Measurements from ENCODE around the gene CLDN10. TPM values are rescaled to one million over a fixed set of nuclear protein-coding genes. Genes with fewer than 3 reads are reported as not detected.

CLDN10 gene
- total RNA-seq, 1 experiment from 2014 or later, result not detected

DNA sequence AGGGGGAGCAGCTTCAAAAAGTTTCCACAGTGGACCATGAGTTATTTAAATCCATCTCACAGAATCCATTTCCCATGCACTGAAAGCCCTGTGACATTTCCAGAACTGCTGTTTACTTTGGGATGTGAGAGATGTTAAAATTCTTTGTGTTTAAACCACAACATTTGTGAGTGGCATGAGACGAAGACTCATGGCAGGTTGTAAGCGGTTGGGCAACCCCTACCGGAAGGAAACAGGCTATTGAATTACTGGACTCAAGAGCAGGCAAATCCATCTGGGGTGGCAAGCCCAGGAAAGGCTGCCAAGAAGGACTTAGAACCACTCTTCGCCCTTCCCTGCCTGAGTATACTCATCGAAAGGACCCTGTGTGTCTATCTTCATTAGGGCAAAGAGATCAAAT lies 22.3 kb upstream of the CLDN10 start:
- Histone ChIP-seq H3K9me3 (peaks cover 9% of the 10 kb centered on the region), H3K27me3 (peaks cover 11% of the 10 kb centered on the region), H3K4me3 (no peak overlapping the region), H3K36me3 (no peaks in the 10 kb centered on the region)
- DNase-seq, result peak; percentile 93

DNA sequence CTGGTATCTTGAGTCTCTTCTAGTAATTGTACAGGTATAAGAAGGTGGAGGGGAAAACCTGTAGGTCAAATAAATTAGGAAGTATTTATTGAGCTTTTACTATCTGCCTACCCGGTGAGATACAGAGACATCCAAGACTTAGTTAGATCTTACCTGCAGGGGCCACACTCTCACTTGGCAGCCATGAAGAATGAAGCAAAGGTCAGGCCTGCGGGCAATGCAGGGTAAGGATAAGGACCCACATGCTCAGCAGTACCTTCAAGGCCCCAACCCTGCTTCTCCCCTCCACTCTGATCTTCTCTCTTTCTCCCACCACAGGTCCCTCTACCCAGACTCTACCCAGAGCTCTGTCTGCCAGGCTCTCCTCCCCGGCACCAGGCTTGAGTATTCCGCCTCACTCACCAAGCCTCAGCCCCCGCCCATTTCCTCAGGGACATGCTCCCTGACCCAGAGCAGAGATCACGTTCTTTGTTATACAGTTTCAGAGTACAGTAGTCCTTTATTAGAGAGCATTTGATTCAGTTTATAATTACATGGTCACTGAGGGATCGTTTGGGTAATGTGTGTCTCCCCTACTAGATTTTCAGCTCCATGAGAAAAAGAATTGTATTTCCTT lies 18.9 kb upstream of the CLDN10 start:
- DNase-seq, result no peak
- Histone ChIP-seq H3K9me3 (no peaks in the 10 kb centered on the region; the same call in 1 of the 2 replicates), H3K36me3 (no peaks in the 10 kb centered on the region)

DNA sequence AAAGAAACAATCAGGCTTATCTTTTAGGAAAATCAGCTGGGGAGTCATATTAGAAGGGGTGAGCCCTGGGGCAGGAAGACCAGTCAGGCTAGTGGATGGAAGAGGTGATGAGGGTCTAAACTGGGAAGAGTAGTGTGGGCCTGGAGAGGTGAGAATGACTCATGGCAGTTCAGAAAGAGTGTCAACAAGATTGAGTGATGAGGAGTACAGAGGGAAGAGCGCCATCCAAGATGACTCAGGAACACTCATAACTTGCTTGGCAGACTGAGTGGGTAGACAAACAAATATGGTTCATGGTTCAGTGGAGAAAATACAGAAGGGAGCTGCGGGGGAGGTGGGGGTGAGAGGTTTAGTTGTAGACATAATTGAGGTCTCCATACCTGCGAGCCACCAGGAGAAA lies 17.3 kb upstream of the CLDN10 start:
- DNase-seq, result peak; percentile 83
- Histone ChIP-seq H3K36me3 (no peaks in the 10 kb centered on the region), H3K27me3 (peaks cover 3% of the 10 kb centered on the region; the same call in 1 of the 2 replicates), H3K4me3 (no peak overlapping the region), H3K9me3 (no peaks in the 10 kb centered on the region)

More for the DNA sequence above, 18.9 kb upstream of the CLDN10 start:
- no peak overlapping the region for H3K4me3 ChIP-seq
- H3K27me3 ChIP-seq, result peaks cover 12% of the 10 kb centered on the region

DNA sequence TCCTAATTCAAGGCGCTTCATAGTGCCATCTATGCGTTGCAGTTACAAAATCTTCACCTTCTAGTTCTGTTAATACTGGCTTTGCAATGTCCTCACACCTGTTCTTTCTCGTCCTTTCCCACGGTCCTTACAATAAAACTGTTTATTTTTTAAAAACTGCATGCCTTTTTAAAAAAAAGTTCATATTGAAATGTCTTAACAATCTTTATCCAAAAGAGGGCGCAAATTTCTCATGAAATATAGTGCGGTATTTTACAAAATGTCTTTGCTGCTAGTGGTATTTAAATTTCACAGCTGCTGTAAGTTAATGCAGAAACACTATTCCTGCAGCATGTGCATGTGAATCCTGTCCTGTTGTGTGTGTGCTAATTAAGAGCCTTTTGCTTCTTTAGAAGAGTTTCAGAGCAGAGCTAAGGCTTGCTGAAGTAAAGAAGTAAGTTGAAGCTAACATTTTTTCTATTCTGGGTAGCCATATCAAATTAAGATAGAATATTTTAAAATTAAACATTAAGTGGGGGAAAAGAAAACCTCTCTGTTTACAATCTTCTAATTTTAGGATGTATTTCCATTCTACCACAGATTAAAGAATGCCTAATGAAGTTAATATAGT lies 15.8 kb upstream of the CLDN10 start:
- Histone ChIP-seq H3K4me3 (no peak overlapping the region), H3K27me3 (peaks cover 3% of the 10 kb centered on the region; the same call in 1 of the 2 replicates), H3K36me3 (no peaks in the 10 kb centered on the region), H3K9me3 (no peaks in the 10 kb centered on the region)
- DNase-seq, result no peak

DNA sequence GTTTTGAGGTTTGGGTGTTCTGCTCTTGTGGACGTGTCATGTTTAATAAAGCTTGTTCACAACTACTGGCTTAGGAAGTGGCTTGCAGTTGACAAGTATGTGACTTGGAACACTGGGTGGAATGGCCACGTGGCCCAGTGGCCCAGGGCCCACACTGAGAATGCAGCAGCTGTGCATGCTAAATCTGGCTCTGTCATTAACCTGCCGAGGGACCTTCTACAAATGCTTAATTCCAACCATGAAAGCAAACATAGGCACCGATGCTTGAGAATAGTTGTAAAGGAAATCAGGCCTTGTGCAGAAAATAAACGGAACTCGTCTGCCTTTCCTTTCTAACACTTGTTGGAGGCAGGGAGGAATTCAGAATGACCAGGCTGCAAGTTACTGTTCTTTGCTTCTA lies 11.6 kb upstream of the CLDN10 start:
- Histone ChIP-seq H3K9me3 (no peaks in the 10 kb centered on the region), H3K4me3 (no peak overlapping the region)

DNA sequence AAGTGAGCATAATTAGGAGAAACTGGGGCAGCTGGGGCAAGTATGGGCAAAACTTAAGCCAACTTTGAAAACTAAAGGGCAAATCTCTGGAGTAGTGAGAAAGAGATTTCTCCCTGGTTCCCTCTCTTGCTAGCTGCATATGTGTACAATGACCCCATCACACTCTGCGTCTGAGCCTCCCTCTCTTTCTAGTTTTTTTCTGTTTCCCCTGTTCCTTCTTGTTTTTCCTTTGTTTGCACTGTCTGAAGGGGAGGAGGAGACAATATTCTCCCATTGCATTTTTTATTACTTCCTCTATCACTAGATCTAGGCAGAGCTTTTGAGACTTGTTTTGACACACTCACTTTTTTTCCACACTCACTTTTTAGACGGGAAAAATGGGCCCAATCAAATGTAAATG lies 11.2 kb upstream of the CLDN10 start:
- peaks cover 7% of the 10 kb centered on the region for H3K27me3 ChIP-seq
- no peaks in the 10 kb centered on the region for H3K9me3 ChIP-seq
- no peaks in the 10 kb centered on the region for H3K36me3 ChIP-seq
- H3K4me3 ChIP-seq, result no peak overlapping the region
- DNase-seq, result no peak

More for the DNA sequence above, 11.6 kb upstream of the CLDN10 start:
- Histone ChIP-seq H3K27me3 (peaks cover 4% of the 10 kb centered on the region), H3K36me3 (no peaks in the 10 kb centered on the region)
- no peak for DNase-seq

DNA sequence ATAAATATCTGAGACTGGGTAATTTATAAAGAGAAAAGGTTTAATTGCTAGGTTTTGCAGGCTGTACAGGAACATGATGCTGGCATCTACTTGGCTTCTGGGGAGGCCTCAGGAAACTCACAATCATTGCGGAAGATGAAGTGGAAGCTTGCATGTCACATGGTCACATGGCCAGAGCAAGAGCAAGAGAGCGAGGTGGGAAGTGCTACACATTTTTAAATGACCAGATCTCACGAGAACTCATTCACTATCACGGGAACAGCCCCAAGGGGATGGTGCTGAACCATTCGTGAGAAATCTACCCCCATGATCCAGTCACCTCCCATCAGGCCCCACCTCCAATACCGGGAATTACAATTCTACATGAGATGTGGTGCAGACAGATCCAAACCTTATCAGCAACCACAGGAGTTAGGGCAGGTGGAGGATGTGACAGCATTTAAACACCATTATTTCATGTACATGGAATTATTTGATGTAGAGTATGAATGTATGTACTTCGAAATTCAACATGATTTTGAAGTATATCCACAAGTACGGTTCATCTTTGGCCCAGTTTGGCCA lies 10.5 kb upstream of the CLDN10 start:
- Histone ChIP-seq H3K4me3 (no peak overlapping the region), H3K36me3 (no peaks in the 10 kb centered on the region), H3K9me3 (no peaks in the 10 kb centered on the region), H3K27me3 (peaks cover 10% of the 10 kb centered on the region)
- no peak for DNase-seq

DNA sequence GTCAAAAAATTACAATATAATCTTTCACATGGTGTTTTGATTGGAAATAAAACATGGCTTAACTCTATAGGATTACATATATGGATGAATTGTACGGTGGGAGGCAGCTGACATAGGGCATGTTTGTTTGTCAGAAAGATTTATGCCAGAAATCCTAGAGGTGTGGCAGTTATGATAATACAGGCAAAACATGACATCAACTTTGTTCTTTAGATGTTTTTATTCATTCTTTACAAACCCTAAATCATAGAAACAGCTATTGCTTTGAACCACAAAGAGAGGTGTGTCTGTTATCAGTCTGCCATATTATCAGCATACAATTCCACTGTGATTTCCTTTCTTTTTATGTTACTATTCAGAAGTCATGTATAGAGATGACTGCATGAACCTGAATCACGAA lies 8.2 kb upstream of the CLDN10 start:
- H3K4me3 ChIP-seq, result no peak overlapping the region
- peaks cover 17% of the 10 kb centered on the region for H3K27me3 ChIP-seq
- no peaks in the 10 kb centered on the region for H3K36me3 ChIP-seq

DNA sequence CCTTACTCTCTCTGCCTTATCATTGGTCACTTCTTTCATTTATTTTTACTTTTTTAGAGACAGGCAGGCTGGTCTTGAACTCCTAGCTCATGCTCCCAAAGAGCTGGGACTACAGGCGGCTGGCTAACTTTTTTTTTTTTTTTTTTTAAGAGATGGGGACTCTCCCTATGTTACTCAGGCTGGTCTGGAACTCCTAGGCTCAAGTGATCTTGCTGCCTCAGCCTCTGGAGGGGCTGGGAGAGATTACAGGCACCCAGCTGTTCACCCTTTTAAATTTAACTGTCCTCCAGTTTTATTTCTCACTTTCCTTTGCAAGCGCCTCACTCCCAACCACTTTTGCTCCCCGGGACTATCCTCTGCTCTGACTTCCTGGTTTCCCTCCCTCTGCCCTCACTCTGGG lies 5.6 kb upstream of the CLDN10 start:
- H3K36me3 ChIP-seq, result no peaks in the 10 kb centered on the region

More for the DNA sequence above, 8.2 kb upstream of the CLDN10 start:
- H3K9me3 ChIP-seq, result no peaks in the 10 kb centered on the region
- DNase-seq, result no peak

DNA sequence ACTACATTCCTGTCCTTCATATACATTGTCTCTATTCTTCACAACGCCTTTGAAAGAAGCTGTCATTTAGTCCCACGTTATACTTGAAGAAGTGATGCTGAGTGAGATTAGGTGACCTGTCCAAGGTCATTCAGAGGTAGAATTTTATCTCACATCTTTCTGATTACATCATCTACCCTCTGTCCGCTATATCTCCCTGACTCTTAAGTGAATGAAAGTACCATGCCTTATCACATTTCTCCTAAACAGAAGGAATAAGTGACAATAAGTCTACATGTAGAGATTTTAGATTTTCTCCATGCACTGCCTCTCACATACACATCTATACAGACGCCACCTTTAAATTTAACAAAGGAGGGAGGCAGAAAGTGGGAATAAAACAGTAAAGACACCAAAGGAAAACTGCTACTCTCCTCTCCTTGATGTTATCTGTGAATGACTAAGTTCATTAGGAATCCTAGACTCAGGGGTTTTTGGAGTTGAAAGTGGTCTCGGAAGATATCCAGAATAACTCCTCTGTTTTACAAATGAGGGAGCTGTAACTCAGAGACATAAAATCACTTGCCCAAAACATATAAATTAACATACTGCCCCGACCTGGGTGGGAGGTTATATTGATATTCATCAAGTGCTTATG lies 4.9 kb upstream of the CLDN10 start:
- Histone ChIP-seq H3K9me3 (no peaks in the 10 kb centered on the region), H3K27me3 (peaks cover 17% of the 10 kb centered on the region), H3K4me3 (no peak overlapping the region), H3K36me3 (no peaks in the 10 kb centered on the region)
- DNase-seq, result no peak

More for the DNA sequence above, 5.6 kb upstream of the CLDN10 start:
- DNase-seq, result no peak
- H3K27me3 ChIP-seq, result peaks cover 17% of the 10 kb centered on the region
- no peaks in the 10 kb centered on the region for H3K9me3 ChIP-seq
- H3K4me3 ChIP-seq, result no peak overlapping the region

DNA sequence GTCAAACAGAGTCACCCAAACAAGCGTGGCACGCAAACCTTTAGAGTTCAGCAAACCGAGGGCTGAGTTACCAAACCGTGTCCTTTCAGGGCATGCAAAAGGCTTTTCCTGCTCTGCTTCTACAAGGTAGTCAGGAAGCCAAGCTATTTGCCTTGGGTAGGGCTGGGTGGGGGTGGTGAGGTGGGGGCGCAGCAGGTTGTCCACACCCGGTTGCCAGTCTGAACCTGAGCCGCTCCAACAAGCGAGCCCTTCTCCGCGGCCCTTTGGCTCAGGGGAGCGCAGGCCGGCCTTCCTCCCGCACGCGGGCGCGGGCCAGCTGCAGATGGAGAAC lies 347 bp upstream of the CLDN10 start:
- no peak for DNase-seq
- no peaks in the 10 kb centered on the region for H3K36me3 ChIP-seq
- peaks cover 5% of the 10 kb centered on the region; the same call in 1 of the 2 replicates for H3K27me3 ChIP-seq
- H3K9me3 ChIP-seq, result no peaks in the 10 kb centered on the region
- H3K4me3 ChIP-seq, result no peak overlapping the region

DNA sequence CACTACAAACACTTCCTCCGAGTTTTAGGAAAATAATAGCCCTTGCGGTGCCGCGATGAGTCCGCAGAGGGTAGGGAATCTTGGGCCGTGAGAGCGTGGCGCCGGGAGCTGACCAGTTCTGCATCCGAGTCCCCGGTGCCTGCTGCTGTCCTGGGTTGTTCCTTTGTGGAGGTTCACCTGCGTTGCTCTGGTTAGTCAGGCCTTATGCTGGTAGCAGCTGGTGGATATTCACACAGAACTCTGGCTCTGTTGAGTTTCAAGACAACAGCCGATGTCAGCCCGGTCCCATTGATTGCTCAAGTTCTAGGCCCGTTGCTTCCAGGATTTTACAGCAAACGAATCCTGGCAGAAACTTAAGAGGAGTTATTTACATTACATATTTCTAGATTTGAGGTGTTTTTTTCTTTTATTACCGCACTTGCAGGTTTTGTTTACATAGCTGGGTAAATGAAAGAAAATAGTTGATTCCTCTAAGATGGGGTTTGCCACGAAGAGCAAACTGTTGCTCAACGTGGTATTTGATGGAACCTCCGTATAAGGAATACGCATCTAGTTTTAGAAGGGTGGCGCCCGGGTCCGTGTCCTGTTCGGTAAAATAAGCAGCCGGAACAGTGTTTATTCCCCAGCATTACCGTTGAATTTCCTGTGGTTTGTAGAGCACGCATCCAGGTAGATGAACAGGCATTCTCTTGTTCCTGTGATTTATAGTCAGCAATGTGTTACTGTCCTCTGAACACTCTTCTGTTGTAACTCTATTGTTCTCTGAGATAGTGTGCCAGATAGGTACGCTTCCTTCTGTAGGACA lies 1.3 kb downstream of the CLDN10 start:
- Histone ChIP-seq H3K9me3 (no peaks in the 10 kb centered on the region), H3K36me3 (no peaks in the 10 kb centered on the region), H3K27me3 (peaks cover 2% of the 10 kb centered on the region; the same call in 1 of the 2 replicates), H3K4me3 (no peak overlapping the region)
- DNase-seq, result no peak

DNA sequence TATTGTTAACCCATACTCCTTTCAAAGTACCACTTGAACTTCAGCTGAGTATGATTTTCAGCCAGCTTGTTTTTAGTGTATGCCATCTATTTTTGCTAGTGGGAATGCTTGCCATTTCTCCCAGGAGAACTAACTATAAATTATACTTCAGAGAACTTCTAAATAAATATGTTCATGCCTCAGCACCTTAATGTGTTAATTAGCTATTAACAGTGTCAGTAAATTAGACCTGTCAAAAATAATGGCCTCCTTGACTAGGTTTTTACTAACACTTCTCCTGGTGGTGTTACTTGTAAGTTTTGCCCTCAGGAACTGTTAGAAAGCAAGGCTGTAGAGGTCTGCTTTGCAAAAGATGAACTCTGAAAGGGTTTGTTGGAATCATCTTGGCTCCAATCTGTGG lies 4.5 kb downstream of the CLDN10 start:
- H3K27me3 ChIP-seq, result peaks cover 4% of the 10 kb centered on the region; the same call in 1 of the 2 replicates
- H3K36me3 ChIP-seq, result no peaks in the 10 kb centered on the region
- H3K9me3 ChIP-seq, result no peaks in the 10 kb centered on the region
- H3K4me3 ChIP-seq, result no peak overlapping the region
- DNase-seq, result no peak

DNA sequence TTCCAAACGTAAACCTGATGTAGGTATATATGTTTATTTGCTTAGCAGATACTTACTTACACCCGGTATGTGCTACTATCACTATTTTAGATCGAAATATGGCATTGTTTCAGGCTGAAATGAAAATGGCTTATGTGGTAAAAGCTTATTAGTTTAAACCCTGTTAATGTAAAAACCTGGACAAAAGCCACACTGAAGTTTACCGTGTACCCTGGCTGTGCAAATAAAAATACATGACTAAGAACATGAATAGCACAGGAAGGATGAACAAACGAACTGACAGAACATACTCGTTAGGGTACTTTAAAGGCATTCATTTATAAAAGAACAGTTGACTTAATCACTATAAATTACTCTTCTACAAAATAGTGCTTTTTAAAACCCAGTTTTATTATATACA lies 6.6 kb downstream of the CLDN10 start:
- H3K27me3 ChIP-seq, result peaks cover 4% of the 10 kb centered on the region; the same call in 1 of the 2 replicates
- no peaks in the 10 kb centered on the region for H3K9me3 ChIP-seq
- H3K36me3 ChIP-seq, result no peaks in the 10 kb centered on the region
- H3K4me3 ChIP-seq, result no peak overlapping the region
- no peak for DNase-seq

DNA sequence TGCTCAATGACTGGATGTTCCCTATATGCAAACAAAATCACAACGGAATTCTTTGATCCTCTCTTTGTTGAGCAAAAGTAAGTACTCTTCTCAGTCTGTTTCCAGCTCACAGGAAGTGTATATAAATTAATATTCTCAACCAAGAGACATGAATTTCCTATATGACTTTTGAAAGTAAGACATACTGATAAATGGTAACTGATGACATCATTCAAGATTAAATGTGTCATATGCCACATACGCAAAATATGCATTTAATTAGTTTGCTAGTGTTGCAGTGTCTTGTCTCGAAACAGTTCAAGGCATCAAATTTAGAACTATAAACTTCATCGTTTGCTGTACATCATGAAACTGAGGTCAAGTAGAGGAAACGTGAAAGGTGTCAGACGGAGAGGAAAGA lies 7.9 kb downstream of the CLDN10 start:
- H3K27me3 ChIP-seq, result peaks cover 4% of the 10 kb centered on the region; the same call in 1 of the 2 replicates

DNA sequence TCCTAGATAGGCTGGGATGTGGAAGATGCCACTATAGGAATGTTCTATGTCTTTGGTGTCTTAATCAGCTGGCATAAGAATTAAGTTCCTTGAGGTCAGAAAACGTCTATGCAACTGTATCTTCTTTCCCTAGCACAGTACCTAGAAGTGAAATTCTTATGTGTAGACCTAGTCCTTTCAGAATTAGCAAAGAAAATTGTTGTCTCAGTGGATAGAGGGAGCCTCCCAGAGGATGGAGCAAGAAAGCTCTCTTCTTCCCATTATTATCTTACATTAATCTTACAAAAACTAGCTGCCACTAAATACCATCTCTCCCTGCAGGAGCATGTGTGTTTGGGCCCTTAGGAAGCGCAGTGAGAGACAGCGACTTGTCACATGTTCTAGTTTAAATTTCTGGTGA lies 11.6 kb downstream of the CLDN10 start:
- Histone ChIP-seq H3K4me3 (no peak overlapping the region), H3K36me3 (no peaks in the 10 kb centered on the region), H3K27me3 (peaks cover 4% of the 10 kb centered on the region; the same call in 1 of the 2 replicates), H3K9me3 (no peaks in the 10 kb centered on the region; the same call in none of the 2 replicates)
- DNase-seq, result no peak

More for the DNA sequence above, 7.9 kb downstream of the CLDN10 start:
- Histone ChIP-seq H3K4me3 (no peak overlapping the region), H3K9me3 (no peaks in the 10 kb centered on the region), H3K36me3 (no peaks in the 10 kb centered on the region)
- no peak for DNase-seq
